Hematopoietic multipotent progenitor cell (in vitro differentiated cells): ENCODE data around the gene FBL. TPM values are rescaled to one million over a fixed set of nuclear protein-coding genes. Genes with fewer than 3 reads are reported as not detected.
A peak's percentile ranks its signal among the peaks of the same experiment; 100 is the strongest.
"Not testable (repeated sequence)": the region's sequence is repeated elsewhere in the genome, so short reads cannot be mapped to it uniquely, and the experiment has no call there.

Experiments used
- DNase-seq, 3 donors: peaks; one replicate each; pipeline ENCODE4 v3.0.0-alpha.2; 2011 to 2015; ENCODE audit warnings: low read depth in 2 of 3, low spot score in 2 of 3
- total RNA-seq: library from RNA; depleted of rRNA; stranded (reverse); fragments of >200 nt; gene quantifications from one replicate; pipeline ENCODE4 v1.2.3, GENCODE V29; 2012

The FBL gene
- total RNA-seq: 870 TPM

GRCh38 chr19:39845933-39846677 lies at the start of gene FBL:
FBL (minus strand) TSS chr19:39846379; CDS start chr19:39846300, 79 bp downstream.
- DNase-seq: peak; percentile 91 to 95 (median 93)

DNA sequence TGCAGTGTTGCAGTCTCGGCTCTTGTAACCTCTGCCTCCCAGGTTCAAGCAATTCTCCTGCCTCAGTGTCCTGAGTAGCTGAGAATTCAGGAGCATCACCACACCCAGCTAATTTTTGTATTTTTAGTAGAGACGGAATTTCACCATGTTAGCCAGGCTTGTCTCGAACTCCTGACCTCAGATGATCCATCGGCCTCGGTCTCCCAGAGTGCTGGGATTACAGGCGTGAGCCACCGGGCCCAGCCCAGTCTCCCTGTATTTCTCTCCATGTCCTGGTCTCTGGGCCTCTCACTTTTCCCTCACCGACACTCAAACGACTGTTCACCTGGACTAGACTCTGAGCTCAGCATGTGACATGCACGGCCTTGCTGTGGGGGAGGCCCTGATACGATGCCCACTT lies 48.9 kb upstream of the FBL start:
- DNase-seq: not testable (repeated sequence)

DNA sequence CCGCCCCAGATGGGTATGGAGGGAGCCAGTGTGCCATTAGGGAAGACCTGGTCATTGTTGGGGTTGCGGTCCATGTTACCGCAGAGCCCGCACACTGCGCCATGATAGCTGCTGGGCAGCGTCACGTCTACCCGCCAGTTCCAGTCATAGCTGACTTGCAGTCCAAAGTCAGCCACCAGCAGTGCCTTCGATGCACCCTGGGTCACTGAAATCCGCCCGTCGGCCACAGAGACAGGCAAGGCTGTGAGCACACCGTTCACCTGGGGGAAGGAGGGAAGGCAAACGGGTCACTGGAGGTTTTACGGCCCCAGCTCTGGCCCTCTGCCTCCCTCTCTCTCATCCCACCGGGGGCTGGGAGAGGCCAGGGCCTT lies 48.0 kb upstream of the FBL start:
- not testable (repeated sequence) for DNase-seq

DNA sequence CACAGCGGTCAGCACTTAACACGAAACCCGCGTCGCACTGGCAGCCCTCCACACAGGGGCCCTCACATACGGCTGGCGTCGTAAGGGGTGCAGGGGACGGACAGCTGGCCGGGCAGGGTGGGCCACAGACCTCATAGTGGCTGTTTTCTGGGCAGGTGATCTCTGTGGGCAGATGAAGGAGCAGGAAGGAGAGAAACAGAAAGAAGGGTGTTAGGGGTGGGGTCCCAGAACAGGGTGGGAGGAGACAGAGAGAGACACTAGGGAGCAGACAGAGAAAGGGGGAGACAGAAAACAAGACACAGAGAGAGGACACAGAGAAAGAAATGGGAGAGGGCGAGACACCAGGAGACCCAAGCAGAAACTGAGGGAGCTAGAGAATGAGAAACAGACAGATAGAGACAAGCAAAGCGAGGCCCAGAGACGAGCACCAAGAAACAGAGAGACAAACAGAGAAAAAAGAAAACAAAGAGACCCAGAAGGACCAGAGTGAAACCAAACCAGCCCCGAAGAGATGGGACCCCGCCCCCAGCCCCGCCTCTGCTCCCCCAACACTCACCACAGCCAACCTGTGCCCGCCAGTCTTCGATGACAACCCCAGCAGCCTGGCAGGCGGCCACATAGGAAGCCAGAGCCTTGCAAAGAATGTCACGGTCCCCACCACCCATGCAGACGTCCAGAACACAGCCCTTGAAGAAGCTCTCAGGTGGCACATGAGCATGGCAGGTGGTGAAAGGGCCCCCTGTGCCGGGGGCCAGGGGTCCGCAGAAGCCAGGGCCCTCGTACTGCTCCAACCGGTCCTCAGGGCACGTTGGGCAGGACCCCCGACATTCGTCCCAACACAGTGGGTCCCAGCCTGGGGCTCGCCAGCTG lies 47.4 kb upstream of the FBL start:
- peak in 2 of 3 donors; percentile 26 to 53 for DNase-seq

GRCh38 chr19:39892506-39892902 lies 46.3 kb upstream of the FBL start:
- not testable (repeated sequence) for DNase-seq

DNA sequence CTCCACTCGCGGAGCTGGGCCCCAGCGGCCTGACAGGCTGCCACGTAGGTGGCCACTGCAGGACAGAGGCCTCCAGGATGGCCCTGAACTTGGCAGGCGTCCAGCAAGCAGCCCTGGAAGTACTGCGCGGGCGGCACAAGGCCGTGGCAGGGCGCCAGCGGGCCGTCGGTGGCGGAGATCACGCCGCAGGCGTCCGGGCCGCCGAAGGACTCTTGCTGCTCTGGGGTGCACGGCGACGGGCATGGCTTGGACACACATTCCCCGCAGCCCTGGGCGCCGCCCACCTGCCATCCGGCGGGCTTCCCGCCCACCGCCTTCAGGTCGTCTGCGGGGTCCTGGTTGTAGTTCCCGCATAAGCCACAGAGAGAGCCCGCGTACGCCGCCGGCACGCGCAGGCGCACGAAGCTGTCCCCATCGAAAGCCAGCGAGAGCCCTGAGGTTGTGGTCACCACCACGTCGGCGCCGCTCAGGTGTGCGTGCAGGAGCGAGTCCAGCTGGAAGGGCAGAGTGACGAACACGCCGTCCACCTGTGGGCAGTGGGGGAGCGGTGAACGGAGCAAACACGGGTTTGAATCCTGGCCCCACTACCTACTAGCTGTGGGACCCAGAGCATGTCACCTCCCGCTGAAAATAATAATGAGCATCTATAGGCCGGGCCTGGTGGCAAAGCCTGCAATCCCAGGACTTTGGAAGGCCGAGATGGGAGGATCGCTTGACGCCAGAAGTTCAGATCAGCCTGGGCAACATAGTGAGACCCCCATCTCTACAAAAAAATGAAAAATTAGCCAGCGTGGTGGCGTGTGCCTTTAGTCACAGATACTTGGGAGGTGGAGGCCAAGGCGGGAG lies 45.7 kb upstream of the FBL start:
- peak in 2 of 3 donors; percentile 13 to 21 for DNase-seq

GRCh38 chr19:39890755-39891551 lies 44.8 kb upstream of the FBL start:
- DNase-seq: no peak

GRCh38 chr19:39889872-39890754 lies 43.9 kb upstream of the FBL start:
- not testable (repeated sequence) for DNase-seq

DNA sequence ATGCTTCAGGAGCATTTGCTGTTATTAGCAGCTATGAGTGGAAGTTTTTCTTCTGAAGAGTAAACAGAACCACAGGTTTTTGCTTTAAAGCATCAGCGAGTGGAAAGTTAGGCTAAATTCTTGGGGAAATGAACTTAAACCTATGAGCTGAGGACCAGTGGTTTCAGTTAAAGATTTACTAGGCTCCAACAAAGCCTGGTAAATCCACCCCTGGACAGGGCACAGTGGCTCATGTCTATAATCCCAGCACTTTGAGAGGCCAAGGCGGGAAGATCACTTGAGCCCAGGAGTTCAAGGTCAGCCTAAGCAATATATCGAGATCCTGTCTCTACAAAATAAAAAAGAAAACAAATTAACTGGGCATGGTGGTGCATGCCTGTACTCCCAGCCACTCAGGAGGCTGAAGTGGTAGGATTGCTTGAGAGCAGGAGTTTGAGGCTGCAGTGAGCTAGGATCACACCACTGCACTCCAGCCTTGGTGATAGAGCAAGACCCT lies 41.3 kb upstream of the FBL start:
- not testable (repeated sequence) for DNase-seq

GRCh38 chr19:39885821-39886554 lies 39.8 kb upstream of the FBL start:
- DNase-seq: not testable (repeated sequence)

GRCh38 chr19:39884721-39885120 lies 38.5 kb upstream of the FBL start:
- DNase-seq: not testable (repeated sequence)

DNA sequence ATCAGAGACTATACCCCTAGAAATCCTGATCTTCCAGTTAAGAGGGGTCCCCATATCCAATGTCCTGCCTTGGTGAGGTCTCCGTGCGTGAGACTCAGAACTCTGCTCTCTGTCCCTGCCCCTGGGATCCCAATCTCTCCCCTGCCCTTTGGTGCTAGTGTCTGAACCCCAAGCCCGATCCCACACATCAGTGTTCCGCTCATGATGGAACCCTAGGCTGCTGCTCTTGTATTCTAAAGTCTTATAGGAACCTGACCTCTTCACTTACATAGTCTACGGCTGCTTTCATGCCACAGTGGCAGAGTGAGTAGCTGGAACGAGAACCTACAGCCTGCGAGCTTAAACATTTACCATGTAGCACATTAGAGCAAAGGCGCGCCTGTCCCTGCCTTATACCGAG lies 36.5 kb upstream of the FBL start:
- not testable (repeated sequence) for DNase-seq

DNA sequence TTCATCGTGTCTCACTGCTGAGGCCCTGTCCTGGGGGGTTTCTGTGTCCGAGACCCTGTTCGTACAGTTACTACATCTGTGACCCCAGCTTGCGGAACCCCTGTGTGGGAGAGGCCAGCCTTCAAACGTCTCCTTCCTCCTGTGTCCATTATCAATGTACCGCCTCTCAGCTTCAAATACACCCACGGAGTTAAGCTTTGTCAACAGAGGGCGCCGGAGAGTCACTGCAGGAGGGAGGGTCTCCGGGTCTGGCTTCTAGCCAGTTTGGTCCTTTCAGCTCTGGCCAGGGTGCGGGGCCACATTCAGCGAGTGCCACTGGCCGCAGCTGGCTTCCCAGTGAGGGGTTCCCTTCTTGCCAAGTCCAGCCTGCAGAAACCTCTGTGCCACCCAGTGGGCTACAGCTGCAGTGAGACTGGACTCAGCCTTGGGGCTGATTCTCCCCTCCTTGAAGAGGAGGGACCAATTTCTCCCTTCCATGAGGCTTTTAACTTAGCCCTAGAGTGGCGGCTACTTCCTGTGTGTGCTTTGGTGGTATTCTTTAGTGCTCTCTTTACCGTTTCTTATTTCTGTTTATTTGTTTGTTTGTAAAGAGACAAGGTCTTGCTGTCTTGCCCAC lies 35.4 kb upstream of the FBL start:
- peak in 2 of 3 donors; percentile 27 to 58 for DNase-seq

DNA sequence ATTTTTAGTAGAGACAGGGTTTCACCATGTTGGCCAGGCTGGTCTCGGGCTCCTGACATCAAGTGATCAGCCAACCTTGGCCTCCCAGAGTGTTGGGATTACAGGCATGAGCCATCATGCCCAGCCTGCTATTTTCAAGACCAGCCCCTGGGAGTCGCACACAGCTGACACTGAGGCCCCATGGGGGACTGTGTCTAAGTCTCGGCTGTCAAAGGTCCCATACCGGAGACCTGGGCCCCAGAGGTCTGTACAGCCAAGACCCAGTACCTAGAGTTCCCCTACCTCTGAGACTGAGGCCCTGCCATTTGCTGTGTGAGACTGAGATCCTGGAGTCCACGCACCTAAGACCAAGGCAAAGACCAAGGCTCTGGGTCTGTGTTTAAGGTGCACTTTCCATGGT lies 34.1 kb upstream of the FBL start:
- not testable (repeated sequence) for DNase-seq

DNA sequence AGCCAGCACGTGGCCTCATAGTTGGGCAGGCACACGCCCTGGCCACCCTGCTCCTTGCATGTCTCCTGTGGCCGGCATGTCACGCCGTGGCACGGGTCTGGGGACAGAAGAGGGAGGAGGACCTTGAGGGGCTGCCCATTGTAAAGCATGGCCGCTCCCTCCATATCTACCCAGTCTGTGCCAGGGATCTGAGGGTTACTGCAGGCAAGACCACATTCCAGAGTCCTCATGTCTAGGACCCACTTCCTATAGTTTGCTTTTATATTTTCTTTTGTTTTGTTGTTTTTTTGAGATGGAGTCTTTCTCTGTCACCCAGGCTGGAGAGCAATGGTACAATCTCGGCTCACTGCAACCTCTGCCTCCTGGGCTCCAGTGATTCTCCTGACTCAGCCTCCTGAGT lies 33.6 kb upstream of the FBL start:
- not testable (repeated sequence) for DNase-seq

- DNase-seq: not testable (repeated sequence)
Observed at GRCh38 chr19:39878866-39879265, 32.7 kb upstream of the FBL start.

- DNase-seq: no peak
Observed at GRCh38 chr19:39878398-39878797, 32.2 kb upstream of the FBL start.

- DNase-seq: not testable (repeated sequence)
Observed at GRCh38 chr19:39877982-39878381, 31.8 kb upstream of the FBL start.
